ENCODE data around the gene PIK3R5. TPM values are rescaled to one million over a fixed set of nuclear protein-coding genes. Genes with fewer than 3 reads are reported as not detected.
A peak's percentile ranks its signal among the peaks of the same experiment; 100 is the strongest.

The PIK3R5 gene
- polyA plus RNA-seq, 3 donors, result 32.1 to 127 (median 47.5) TPM

- Histone ChIP-seq H3K9me3 (replicated peaks in 1 of 2; ENCODE audit: control insufficient read depth in 1 of 2, insufficient read depth in 1 of 2, low read length in 2 of 2) (no peaks in the 10 kb centered on the region), H3K79me2 (ENCODE audit: insufficient read depth, low read length) (peaks cover 60% of the 10 kb centered on the region), H4K20me1 (ENCODE audit: insufficient read depth, low read length) (peaks cover 4% of the 10 kb centered on the region), H3K27me3 (ENCODE audit: control insufficient read depth in 2 of 2, insufficient read depth in 2 of 2, low read length in 2 of 2) (no peaks in the 10 kb centered on the region), H3K9ac (ENCODE audit: insufficient read depth, low read length, poor library complexity, severe bottlenecking) (no peak overlapping the region), H3K27ac (ENCODE audit: low read depth in 1 of 2, low read length in 2 of 2) (peak overlapping the region; percentile 66 to 82), H3K4me1 (ENCODE audit: control insufficient read depth in 1 of 2, insufficient read depth in 2 of 2, low read length in 2 of 2) (peaks cover 74 to 80% of the 10 kb centered on the region in 2 donors), H3K4me3 (replicated peaks in 1 of 3; ENCODE audit: low read depth in 2 of 3, low read length in 3 of 3) (peak overlapping the region in 1 of 3 experiments; percentile 58), H3K36me3 (replicated peaks in 1 of 2; ENCODE audit: control insufficient read depth in 1 of 2, insufficient read depth in 2 of 2, low read length in 2 of 2) (peaks cover 4 to 16% of the 10 kb centered on the region in 2 donors), H2AFZ (ENCODE audit: insufficient read depth, low read depth, low read length, poor library complexity, severe bottlenecking) (no peak overlapping the region), H3K4me2 (replicated peaks; ENCODE audit: extremely low read depth, low read length, poor library complexity, severe bottlenecking) (peak overlapping the region; percentile 59)
- no peak for DNase-seq
- Mint-ChIP-seq H3K27ac (peak overlapping the region; percentile 78 to 94 (median 90)), H3K36me3 (peaks cover 26 to 43% of the 10 kb centered on the region in 2 donors), H3K27me3 (ENCODE audit: low read depth in 3 of 3) (peaks cover 0 to under 1% (median 0%) of the 10 kb centered on the region in 3 donors), H3K4me1 (peaks cover 87% of the 10 kb centered on the region), H3K9me3 (peaks cover 0 to 3% (median 0%) of the 10 kb centered on the region in 7 donors), H3K4me3 (peak overlapping the region; percentile 49 to 64)
- no peak for TF ChIP-seq CTCF (IDR thresholded peaks at IDR 0.05)
- intact Hi-C loops (cut with micrococcal nuclease), result no loop called here
- WGBS (ENCODE audit: insufficient coverage), result 21% methylated on average over 5 of the region's 7 CpGs
These were observed 103.9 kb downstream of the PIK3R5 start for GRCh38 chr17:8861495-8862181.

- H3K27me3 Mint-ChIP-seq (ENCODE audit: low read depth in 3 of 3), result no peaks in the 10 kb centered on the region
- no peak for DNase-seq
- H2AFZ ChIP-seq (ENCODE audit: insufficient read depth, low read depth, low read length, poor library complexity, severe bottlenecking), result no peak overlapping the region
- H3K9me3 ChIP-seq (replicated peaks in 1 of 2; ENCODE audit: control insufficient read depth in 1 of 2, insufficient read depth in 1 of 2, low read length in 2 of 2), result no peaks in the 10 kb centered on the region
- H3K27ac ChIP-seq (ENCODE audit: low read depth in 1 of 2, low read length in 2 of 2), result peak overlapping the region; percentile 71 to 85
- H3K4me1 ChIP-seq (ENCODE audit: control insufficient read depth in 1 of 2, insufficient read depth in 2 of 2, low read length in 2 of 2), result peaks cover 59 to 63% of the 10 kb centered on the region in 2 donors
- H3K79me2 ChIP-seq (ENCODE audit: insufficient read depth, low read length), result peaks cover 43% of the 10 kb centered on the region
- H3K27me3 ChIP-seq (ENCODE audit: control insufficient read depth in 2 of 2, insufficient read depth in 2 of 2, low read length in 2 of 2), result no peaks in the 10 kb centered on the region
- peaks cover 72% of the 10 kb centered on the region for H3K4me1 Mint-ChIP-seq
- H3K9ac ChIP-seq (ENCODE audit: insufficient read depth, low read length, poor library complexity, severe bottlenecking), result peak overlapping the region; percentile 41
- H3K9me3 Mint-ChIP-seq, result peaks cover 0 to 3% (median 0%) of the 10 kb centered on the region in 7 donors
- TF ChIP-seq CTCF (IDR thresholded peaks at IDR 0.05), result no peak
- H3K4me3 ChIP-seq (replicated peaks in 1 of 3; ENCODE audit: low read depth in 2 of 3, low read length in 3 of 3), result peak overlapping the region in 1 of 3 experiments; percentile 50
- WGBS (ENCODE audit: insufficient coverage), result 95% methylated on average over 10 of the region's 14 CpGs
- H4K20me1 ChIP-seq (ENCODE audit: insufficient read depth, low read length), result no peaks in the 10 kb centered on the region
- H3K27ac Mint-ChIP-seq, result peak overlapping the region; percentile 73 to 98 (median 95)
- H3K4me3 Mint-ChIP-seq, result no peak overlapping the region
- intact Hi-C loops (cut with micrococcal nuclease), result loop anchor here in 1 of 2 donors (5.0 kb wide), 1 partner anchor 43 kb away; no protein-coding TSS in a partner anchor
- peaks cover 29 to 45% of the 10 kb centered on the region in 2 donors for H3K36me3 Mint-ChIP-seq
- H3K4me2 ChIP-seq (replicated peaks; ENCODE audit: extremely low read depth, low read length, poor library complexity, severe bottlenecking), result no peak overlapping the region
- H3K36me3 ChIP-seq (replicated peaks in 1 of 2; ENCODE audit: control insufficient read depth in 1 of 2, insufficient read depth in 2 of 2, low read length in 2 of 2), result peaks cover 9 to 27% of the 10 kb centered on the region in 2 donors
These were observed 105.6 kb downstream of the PIK3R5 start for GRCh38 chr17:8859804-8860430.
